Mucosa of rectum (tissue), 2 donors: ENCODE data around the gene SLC24A4.

Experiments
- H3K27ac ChIP-seq, 2 donors: one replicate each; pipeline ENCODE4 v1.7.0; 2013; ENCODE audit warnings: inconsistent platforms in 2 of 2, low read depth in 2 of 2, low read length in 2 of 2
- H3K27me3 ChIP-seq, 2 donors: one replicate each; pipeline ENCODE4 v1.7.0; 2013; ENCODE audit warnings: low read length in 2 of 2; ENCODE audit not compliant: control insufficient read depth in 2 of 2, insufficient read depth in 2 of 2
- H3K36me3 ChIP-seq, 2 donors: one replicate each; pipeline ENCODE4 v1.7.0; 2013; ENCODE audit warnings: low read length in 2 of 2; ENCODE audit not compliant: control insufficient read depth in 2 of 2, insufficient read depth in 2 of 2
- H3K4me1 ChIP-seq, 2 donors: one replicate each; pipeline ENCODE4 v1.7.0; 2013; ENCODE audit warnings: low read length in 2 of 2, mild to moderate bottlenecking in 1 of 2; ENCODE audit not compliant: control insufficient read depth in 2 of 2, insufficient read depth in 2 of 2
- H3K4me3 ChIP-seq, 2 donors: one replicate each; pipeline ENCODE4 v1.7.0; 2013; ENCODE audit warnings: low read length in 2 of 2
- H3K9ac ChIP-seq, 2 donors: one replicate each; pipeline ENCODE4 v1.7.0; 2013; ENCODE audit warnings: low read length in 2 of 2, low read depth in 1 of 2, mild to moderate bottlenecking in 1 of 2
- H3K9me3 ChIP-seq, 2 donors: one replicate each; pipeline ENCODE4 v1.7.0; 2013; ENCODE audit warnings: low read length in 2 of 2; ENCODE audit not compliant: control insufficient read depth in 2 of 2
- donor health status: healthy.
- donor health status: Normal muscosa, but diverticular disease.

Gene SLC24A4

DNA sequence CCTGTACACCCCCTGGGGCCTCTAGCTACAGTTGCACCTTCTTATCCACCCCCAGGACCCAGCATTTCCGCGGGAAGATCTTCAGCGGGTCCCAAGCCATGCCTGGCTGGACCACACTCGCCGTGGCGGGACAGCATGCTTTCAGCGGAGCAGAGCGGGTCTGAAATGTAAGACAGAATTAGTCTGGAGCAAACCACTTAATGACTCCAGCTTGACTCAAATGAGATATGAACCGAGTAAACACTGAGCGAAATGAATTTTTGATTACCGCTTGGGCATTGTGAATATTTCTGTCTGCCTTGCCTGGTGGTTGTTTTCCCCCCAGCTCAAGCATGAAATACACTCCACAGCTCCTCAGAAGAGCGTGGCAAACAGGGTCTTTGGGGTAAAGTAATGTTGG, 60.8 kb downstream of the SLC24A4 start:
- no peak overlapping the region for H3K4me3 ChIP-seq
- no peaks in the 10 kb centered on the region for H3K4me1 ChIP-seq
- H3K9me3 ChIP-seq: no peaks in the 10 kb centered on the region
- H3K36me3 ChIP-seq: no peaks in the 10 kb centered on the region
- H3K9ac ChIP-seq: no peak overlapping the region
- no peak overlapping the region for H3K27ac ChIP-seq
- no peaks in the 10 kb centered on the region for H3K27me3 ChIP-seq

GRCh38 chr14:92384461-92385133, 61.6 kb downstream of the SLC24A4 start:
- Histone ChIP-seq H3K27ac (no peak overlapping the region), H3K4me1 (no peaks in the 10 kb centered on the region), H3K36me3 (no peaks in the 10 kb centered on the region), H3K9ac (no peak overlapping the region), H3K9me3 (no peaks in the 10 kb centered on the region), H3K4me3 (no peak overlapping the region), H3K27me3 (no peaks in the 10 kb centered on the region)

DNA sequence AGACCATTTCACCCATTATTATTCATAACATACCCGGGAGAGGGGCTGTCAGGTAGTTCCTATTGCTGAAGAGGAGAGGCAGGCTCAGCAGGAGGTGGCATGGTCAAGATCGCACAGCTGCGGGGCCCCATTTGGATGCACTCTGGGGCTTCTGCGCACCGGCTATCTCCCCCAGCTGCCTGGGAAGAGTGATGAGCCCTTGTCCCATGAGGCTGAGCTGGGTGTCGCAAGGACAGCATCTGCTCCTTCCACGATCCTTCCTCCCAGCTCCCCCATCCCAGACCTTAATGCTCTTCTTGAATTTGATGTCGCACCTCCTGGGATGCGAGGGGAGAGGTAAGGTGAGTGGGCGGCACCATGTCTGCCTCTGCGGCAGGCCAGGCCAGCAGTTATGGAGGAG, 62.6 kb downstream of the SLC24A4 start:
- Histone ChIP-seq H3K4me3 (no peak overlapping the region), H3K27me3 (no peaks in the 10 kb centered on the region), H3K9me3 (no peaks in the 10 kb centered on the region), H3K9ac (no peak overlapping the region), H3K4me1 (no peaks in the 10 kb centered on the region), H3K36me3 (no peaks in the 10 kb centered on the region), H3K27ac (no peak overlapping the region)

DNA sequence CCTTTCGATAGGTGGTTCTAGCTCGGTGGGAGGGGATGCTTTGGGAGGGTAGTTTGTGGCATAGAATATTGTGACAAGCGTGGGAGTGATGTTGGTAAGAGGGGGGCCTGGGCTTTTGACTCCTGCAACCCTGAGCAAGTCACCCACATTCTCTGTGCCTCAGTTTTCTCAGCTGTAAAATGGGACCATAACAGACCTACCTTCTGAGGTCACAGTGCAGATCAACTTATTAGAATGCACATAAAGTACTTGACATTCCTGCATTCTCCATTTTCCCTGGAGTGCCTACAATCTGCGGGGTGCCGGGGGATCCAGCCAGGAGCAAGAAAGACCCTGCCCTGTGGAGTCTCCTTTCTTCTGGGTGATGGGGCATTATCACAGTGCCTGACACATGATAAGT, 63.2 kb downstream of the SLC24A4 start:
- H3K9me3 ChIP-seq: no peaks in the 10 kb centered on the region
- no peaks in the 10 kb centered on the region for H3K4me1 ChIP-seq
- H3K36me3 ChIP-seq: no peaks in the 10 kb centered on the region
- H3K27me3 ChIP-seq: no peaks in the 10 kb centered on the region
- no peak overlapping the region for H3K4me3 ChIP-seq
- no peak overlapping the region for H3K9ac ChIP-seq
- no peak overlapping the region for H3K27ac ChIP-seq

DNA sequence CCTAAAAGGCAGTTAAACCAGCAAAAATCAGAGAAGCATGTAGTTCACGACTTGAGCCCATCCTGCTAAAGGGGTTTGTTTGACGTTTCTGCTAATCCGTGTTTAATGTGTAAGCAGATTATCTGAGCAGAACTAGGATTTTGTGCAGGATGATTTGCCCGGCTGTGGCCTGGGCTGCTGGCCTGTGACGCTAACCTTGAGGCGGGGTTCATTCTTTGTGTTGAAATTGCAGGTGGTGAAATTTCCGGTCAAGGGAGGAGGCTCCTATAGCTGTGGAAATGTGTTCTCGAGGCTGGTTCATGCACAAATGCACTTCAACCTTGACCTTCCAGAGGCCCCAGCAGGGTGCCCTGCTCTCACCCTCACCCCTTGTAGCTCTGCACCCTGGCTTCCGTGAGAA, 63.7 kb downstream of the SLC24A4 start:
- Histone ChIP-seq H3K36me3 (no peaks in the 10 kb centered on the region), H3K9me3 (no peaks in the 10 kb centered on the region), H3K4me1 (no peaks in the 10 kb centered on the region), H3K27me3 (no peaks in the 10 kb centered on the region), H3K27ac (no peak overlapping the region), H3K9ac (no peak overlapping the region), H3K4me3 (no peak overlapping the region)

- Histone ChIP-seq H3K9ac (no peak overlapping the region), H3K27ac (no peak overlapping the region), H3K9me3 (no peaks in the 10 kb centered on the region), H3K27me3 (no peaks in the 10 kb centered on the region), H3K36me3 (no peaks in the 10 kb centered on the region), H3K4me1 (no peaks in the 10 kb centered on the region), H3K4me3 (no peak overlapping the region)
Measured at GRCh38 chr14:92387578-92387977, 64.6 kb downstream of the SLC24A4 start.

GRCh38 chr14:92389598-92390158, 66.7 kb downstream of the SLC24A4 start:
- no peaks in the 10 kb centered on the region for H3K9me3 ChIP-seq

DNA sequence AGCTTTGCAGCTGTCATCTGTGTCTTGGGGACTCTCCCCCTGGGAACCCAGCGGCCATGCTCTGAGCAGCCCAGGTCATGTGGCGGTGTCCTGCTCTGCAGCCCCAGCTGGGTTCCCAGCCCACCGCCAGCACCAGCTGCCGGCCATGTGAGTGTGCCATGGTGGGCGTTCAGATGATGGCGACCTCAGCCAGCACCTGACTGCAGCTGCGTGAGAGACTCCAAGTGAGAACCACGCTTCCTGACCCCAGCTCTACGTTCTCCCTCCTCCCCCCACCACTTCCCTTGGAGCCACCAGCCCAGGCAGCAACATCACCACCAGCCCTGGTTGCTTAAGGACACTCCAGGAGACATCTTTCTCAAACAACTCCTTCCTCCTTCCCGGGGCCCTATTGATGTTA, 68.8 kb downstream of the SLC24A4 start:
- Histone ChIP-seq H3K27me3 (no peaks in the 10 kb centered on the region), H3K9me3 (no peaks in the 10 kb centered on the region), H3K36me3 (no peaks in the 10 kb centered on the region), H3K4me1 (no peaks in the 10 kb centered on the region), H3K9ac (no peak overlapping the region), H3K4me3 (no peak overlapping the region), H3K27ac (no peak overlapping the region)

More at GRCh38 chr14:92389598-92390158, 66.7 kb downstream of the SLC24A4 start:
- no peak overlapping the region for H3K9ac ChIP-seq
- no peaks in the 10 kb centered on the region for H3K4me1 ChIP-seq
- no peaks in the 10 kb centered on the region for H3K27me3 ChIP-seq
- H3K4me3 ChIP-seq: no peak overlapping the region
- H3K27ac ChIP-seq: no peak overlapping the region
- no peaks in the 10 kb centered on the region for H3K36me3 ChIP-seq

DNA sequence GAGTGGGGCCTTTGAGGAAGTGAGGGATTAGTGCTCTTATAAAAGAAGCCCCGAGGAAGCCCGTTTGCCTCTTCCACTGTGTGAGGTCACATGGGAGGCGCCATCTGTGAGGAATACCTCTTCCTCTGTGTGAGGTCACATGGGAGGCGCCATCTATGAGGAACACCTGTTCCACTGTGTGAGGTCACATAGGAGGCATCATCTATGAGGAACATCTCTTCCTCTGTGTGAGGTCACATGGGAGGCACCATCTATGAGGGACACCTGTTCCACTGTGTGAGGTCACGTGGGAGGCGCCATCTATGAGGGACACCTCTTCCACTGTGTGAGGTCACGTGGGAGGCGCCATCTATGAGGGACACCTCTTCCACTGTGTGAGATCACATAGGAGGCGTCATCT, 69.7 kb downstream of the SLC24A4 start:
- Histone ChIP-seq H3K4me3 (no peak overlapping the region), H3K36me3 (no peaks in the 10 kb centered on the region), H3K9me3 (no peaks in the 10 kb centered on the region), H3K27me3 (no peaks in the 10 kb centered on the region), H3K9ac (no peak overlapping the region), H3K27ac (no peak overlapping the region), H3K4me1 (no peaks in the 10 kb centered on the region)

DNA sequence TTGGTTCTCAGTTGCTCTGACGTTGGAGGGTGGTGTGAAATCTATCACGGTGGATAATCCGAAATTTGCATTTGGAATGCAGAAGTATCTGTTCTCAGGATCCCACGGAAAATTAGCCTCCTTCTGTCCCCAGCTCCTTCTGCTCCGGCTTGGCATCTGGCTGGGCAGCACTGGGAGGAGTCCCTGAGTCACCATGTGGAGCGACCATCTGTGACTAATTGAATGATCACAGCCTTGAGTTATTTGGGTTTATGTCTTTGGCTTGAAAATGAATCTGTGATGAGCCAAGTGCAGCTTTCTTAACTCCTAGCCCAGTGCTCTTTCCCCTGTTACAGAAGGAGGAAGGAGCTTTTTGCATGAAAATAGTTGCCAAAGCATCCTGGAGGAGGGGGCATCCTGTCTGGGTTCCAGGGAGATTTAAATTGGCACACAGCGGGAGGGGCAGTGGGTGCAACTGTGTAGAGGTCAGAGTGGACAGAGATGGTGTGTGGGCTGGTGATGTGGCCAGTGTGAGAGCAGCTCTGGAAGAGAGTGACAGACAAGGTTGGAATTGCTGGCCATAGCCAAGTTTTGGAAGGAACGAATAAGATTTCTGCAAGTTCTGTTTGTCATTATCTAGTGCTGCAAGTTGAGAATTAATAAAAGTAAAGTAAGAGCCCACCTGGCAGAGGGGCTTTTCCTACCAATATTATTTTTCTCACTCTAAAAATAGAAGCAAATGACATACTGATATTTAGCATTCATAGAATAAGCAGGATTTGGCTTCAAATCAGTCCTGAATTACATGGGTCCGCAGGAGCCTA, 74.4 kb downstream of the SLC24A4 start:
- H3K9ac ChIP-seq: no peak overlapping the region
- H3K27me3 ChIP-seq: peaks cover 0 to 4% of the 10 kb centered on the region in 2 donors
- no peaks in the 10 kb centered on the region for H3K4me1 ChIP-seq
- H3K4me3 ChIP-seq: no peak overlapping the region
- H3K36me3 ChIP-seq: no peaks in the 10 kb centered on the region
- H3K27ac ChIP-seq: no peak overlapping the region
- no peaks in the 10 kb centered on the region for H3K9me3 ChIP-seq
